Stimulated activated CD4-positive, alpha-beta T cell treated with anti-CD3 and anti-CD28 coated beads, Interleukin-1b, Interleukin-23, amount 100 ng/mL, for 48 hours (primary cell): ENCODE data around the gene CRABP2.

Experiments used
- DNase-seq: peaks from one replicate; pipeline ENCODE4 v3.0.0-alpha.2; 2020

Gene CRABP2

DNA sequence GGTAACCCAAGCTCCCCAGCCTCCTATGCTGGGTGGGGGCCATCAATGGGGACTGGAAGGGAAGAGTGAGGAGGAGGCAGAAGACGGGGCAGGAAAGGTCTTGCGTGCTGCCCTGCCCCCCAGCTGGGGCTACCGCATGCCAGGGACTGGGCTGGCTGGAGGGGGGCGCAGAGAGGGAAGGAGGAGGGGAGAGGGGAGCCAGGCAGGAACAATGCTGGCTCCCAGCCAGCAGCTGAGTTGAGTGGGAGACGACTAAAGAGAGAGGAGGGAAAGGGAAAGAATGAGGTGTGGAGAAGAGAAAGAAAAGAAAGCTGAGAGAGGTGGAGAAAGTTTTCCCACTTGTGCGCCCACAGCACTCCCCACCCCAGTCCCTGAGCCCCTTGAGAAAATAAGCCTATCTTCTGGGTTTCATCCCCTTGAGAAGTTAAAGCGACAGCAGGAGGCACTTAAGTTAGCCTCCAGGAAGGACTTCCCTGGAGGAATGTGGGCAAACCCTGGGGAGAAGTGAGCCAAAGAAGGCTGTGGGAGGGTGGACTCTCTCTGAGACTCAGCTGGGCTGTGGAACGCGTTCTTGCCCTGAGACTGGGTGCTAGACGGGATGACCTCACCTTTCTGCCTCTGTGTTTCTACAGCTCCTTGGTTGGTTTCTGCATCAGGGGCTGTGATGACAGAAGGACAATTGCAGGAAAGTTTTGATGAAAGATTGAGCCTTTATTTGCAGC lies 15.3 kb downstream of the CRABP2 start:
- DNase-seq: no peak

DNA sequence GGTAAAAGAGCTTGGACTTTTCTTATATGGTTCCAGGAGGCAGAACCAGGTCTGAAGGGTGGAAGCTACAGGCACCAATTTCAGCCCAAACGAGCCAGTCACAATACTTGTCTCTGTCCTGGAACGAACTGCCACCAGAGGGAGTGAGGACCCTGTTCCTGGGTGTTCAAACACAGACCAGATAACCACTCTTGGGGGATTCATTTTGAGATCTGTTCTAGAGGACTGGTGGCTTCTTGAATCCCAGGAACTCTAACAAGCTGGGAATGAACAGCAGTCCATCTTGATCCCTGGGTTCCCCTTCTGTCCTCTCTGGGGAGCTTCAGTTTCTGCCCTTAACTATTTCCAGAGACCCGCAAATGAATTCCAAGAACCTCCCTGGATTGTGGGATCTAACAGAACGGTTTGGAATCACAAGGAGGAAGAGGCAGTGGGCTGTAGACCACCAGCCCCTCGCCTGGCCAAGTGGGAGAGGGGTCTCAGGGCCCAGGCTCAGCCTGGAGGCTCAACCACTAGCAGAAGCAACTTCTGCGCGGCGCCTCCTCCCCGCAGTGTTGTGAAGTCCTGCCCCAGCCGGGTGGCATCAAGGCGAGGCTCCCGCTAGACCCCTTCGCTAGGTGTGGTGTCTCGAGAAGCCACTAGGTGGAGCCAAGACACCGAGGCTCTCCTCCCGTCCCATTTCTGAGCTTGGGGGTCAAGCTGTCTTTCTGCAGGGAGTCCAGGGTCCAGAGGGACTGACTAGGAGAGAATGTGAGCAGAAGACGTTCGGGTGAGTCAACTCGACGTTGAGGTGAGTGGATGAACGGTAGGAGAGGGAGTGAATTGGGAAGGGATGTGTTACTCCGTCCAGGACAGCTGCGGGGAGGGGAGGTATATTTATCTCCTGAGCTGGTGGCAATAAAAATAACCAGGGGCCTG lies 16.1 kb downstream of the CRABP2 start:
- peak; percentile 79 for DNase-seq

DNA sequence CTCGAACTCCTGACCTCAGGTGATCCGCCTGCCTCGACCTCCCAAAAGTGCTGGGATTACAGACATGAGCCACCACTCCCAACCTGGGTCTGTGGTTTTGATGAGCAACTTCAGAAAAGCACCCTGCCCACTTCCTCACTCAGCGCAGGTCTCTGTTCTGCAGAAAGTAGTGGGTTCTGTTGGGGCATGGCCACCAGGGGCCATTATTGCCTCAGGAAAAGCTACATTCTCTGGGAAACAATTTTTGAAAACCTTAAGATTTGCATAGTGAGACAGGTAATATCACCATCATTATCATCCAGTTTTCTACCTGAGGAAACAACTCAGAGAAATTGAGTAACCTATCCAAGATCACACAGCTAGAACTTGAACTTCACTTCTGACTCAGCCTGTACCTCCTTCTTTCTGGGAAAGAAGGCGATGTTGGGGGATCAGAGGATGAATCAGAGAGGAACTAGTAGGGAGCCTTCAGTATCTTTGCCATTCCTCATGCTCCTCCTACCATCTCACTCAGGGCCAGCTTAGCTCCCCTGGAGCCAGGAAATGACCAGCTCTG lies 21.1 kb downstream of the CRABP2 start:
- DNase-seq: peak; percentile 51

DNA sequence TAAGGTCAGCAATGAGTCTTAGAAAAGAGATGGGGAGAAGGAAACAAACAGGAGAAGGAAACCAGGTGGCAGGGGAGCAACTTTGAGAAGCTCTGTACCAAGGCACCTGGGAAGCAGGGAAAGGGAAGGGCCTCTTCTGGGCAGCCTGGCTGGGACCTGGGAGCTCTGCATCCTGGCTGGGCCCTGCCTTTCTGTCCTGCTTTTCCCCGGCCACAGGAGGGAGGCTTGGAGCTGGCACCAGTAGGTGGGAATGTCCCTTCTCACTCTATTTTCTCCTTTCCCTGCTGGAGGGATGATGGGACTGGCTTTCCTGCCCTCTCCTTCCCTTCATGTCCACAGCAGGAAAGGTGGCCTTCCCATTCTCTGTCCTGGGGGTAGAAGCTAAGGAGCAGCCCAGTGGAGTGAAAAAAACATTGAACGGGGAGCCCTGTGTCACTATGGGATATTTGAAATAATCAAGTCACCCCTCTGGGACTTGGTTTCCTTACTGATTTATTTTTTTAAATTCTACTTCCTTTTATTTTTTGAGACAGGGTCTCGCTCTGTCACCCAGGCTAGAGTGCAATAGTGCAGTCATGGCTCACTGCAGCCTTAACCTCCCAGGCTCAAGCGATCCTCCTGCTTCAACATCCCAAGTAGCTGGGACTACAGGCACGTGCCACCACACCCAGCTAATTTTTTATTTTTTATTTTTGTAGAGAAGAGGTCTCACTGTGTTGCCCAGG lies 23.1 kb downstream of the CRABP2 start:
- DNase-seq: no peak

DNA sequence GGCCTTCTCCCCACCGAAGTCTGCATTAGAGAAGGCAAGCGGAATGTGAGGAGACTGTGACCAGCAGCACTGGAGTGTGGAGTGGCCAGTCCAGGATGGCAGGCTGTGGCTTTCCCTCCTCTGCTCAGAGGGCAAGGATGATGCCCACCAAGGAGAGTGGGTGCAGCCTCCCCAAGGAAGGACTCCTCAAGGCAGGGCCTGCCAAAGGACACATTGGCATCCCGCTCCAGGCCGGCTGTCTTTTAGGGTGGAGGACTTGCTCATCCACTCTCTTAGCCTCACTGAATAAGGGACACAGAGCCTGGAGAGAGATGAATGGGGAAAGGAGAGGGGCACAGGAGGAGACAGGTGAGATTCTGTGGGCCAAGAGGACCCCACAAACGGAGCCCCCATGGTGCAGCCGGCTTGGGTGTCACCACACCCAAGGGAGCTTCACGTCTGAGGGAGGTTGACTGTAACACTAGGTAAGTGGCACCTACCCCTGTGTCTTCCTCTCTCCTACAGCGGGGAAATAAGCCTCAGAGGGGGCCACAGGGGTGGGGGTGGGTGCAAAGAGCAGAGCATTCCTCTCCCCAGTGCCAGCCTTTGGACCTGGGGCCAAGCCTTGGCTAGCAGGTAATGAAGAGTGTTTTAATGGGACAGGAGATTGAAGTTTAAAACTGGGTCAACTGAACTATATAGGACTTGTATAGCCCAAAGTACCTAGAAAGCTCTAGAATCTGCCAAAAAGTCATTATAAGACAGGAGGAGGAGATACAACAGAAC lies 24.0 kb downstream of the CRABP2 start:
- DNase-seq: no peak

DNA sequence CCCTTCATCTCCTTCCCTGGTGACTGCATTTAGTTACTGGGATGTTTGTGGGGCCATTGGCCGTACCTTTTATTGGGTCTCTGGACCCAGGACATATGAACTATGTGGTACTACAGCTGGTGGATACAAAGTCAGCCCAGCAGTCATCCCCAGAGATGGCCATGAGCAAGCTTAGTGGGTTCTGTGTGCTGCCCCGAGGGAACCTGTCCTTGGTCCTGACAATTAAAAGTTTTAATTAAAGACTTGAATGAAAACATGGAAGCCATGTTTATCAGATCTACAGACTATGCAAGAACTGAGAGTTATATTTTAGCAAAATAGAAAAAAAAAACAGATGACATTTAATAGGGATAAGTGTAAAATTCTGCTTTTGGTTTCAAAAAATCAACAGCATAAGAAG lies 25.3 kb downstream of the CRABP2 start:
- DNase-seq: no peak

DNA sequence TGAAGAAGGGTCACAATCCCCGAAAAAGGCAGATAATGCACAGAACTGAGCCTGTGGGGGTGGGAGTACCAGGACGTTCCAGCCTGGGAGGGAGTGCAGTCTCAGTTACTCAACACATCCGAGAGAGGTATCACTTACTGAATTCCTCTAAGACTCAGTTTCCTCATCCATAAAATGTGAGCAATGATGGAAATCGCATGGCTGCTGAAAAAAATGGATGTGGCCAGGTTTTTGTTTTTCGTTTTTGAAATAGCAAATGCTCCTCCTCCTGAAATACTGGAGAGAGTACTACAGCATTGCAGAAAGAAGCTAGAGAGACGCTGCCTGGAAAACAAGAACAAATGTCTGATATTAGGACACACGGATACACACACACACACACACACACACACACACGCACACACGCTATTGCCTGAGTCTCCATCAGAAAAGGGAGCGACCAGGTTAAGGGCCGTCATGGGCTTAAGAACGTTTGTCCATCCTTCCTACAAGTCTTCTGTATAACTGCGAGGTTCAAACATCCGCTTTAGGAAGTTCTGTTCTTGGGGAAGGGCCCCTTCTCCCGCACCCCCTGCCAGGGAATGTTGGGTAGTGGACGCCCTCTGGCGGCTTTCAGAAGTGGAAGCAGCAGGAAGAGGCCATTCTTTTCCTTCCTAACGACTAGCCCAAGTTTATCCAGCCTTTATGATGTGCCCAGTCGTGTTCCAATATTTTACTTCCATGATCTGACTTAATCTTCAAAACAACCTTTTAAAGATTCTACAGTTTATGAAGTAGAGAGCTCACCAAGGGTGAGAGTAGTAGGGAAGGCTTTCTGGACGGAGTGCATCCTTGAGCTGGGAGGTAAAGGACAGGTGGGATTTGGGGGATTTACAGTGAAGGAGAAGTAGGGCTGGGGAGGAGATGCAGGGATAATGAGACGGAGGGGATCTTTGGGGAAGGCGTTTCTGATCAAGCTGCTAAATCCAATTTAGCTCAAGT lies 27.5 kb downstream of the CRABP2 start:
- DNase-seq: no peak

DNA sequence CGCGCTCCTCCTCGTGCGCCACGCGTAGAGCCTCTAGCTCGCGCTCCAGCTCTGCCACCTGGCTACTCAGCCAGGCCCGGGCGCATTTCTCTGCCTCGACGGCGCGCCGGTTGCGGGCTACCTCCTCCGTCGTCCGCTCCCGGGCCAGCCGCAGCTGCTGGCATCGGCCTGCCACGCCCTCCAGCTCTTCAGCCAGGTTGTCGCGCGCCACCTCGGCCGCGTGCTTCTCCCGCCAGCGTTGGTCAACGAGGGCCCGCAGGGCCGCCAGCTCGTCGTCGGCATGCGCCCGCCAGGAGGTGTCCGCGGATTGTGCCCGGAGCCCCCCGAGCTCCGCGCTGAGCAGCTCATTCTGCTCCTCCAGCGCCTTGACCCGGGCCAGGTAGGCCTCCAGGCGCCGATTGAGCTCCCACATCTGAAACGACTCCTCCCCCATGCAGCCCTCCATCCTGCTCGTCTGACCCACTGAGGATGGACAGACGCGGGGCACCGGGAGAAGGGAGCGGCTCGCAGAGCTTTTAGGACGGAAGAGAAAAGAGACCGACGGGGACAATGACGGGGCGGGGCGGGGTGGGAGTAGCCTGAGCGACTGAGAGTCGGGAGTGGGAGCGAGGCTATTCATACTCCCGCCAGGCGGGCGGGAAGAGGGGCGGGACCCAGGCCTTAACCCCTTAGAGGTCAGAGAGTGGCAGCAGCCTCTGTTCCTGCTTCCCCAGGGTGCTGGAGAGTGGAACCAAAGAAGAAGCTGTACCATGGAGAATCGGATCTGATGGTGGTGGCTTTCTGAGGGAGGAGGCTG lies 28.4 kb downstream of the CRABP2 start, which contains the start of gene NES:
Gene NES, minus strand, starts transcription at position 588 of the 796 bp plus-strand sequence. Its CDS starts 143 bp downstream, at position 445.
- no peak for DNase-seq

DNA sequence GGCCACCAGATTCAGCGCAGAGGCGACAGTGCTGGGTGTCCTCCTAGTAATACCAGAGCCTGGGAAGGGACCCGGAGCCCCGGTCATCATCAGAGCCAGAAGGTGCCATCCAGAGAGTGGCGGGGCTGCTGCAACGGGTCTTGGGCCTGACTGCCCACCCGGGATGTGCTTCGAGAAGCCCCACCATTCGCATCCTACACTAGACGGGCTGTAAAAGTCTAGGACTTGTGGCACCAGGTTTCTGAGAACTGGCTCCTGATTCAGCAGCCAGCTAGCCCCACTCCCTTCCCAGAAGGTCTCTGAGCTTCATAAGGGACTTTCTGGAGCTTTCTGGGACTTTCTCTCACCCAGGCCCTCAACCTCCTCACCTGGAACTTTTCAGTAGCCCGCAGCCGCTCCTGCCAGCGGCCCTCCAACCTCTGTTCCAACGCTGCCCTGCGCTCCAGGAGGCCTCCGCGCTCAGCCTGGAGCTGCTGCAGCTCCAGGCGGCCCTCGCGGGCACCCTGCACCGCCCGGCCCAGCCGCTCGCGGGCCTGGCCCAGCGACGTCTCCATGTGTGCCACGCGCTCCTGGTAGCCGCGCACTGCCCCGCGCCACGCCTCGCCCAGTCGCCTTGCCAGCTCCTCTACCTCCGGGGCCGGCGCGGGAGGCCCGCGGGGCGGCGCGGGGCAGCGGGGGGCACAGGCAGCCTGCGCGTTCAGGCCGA lies 29.1 kb downstream of the CRABP2 start:
- no peak for DNase-seq

DNA sequence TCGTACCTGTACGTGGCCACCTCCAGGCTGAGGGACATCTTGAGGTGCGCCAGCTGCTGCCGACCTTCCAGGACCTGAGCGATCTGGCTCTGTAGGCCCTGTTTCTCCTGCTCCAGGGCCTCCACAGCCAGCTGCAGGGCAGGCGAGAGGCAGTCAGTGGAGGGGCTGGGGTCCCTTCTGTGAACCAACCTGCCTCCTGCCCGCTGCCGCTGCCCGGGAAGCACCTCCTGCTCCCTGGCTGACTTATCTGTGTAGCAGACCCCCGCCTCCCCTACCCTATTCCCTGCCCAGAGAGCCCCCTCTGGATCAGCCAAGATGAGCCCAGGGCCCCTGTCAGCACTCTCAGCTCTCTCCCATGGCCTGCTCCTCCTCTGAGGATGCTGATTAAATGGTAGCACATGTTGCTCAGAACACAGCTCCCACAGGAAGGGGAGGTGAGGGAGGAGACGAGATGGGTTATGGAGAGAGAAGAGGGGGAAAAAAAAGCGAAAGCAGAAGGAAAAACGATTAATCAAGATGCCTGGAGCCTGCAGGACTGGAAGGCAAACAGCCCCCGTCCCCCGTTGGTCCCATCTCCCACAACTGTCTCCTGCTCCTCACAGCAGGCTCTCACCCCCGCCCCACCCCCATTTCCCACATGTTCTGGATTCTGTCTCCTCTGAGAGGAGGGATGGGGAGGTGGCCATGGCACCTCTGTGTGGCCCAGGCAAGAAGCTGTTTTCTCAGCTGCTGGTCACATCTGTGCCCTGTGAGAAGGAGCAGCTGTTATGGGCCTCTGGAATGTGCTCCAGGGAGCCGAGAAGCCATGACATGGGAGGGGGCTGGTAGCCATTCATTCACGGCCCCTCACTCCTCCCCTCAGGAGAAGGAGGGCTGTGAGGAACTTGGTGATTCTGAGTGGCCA lies 29.9 kb downstream of the CRABP2 start:
- no peak for DNase-seq

DNA sequence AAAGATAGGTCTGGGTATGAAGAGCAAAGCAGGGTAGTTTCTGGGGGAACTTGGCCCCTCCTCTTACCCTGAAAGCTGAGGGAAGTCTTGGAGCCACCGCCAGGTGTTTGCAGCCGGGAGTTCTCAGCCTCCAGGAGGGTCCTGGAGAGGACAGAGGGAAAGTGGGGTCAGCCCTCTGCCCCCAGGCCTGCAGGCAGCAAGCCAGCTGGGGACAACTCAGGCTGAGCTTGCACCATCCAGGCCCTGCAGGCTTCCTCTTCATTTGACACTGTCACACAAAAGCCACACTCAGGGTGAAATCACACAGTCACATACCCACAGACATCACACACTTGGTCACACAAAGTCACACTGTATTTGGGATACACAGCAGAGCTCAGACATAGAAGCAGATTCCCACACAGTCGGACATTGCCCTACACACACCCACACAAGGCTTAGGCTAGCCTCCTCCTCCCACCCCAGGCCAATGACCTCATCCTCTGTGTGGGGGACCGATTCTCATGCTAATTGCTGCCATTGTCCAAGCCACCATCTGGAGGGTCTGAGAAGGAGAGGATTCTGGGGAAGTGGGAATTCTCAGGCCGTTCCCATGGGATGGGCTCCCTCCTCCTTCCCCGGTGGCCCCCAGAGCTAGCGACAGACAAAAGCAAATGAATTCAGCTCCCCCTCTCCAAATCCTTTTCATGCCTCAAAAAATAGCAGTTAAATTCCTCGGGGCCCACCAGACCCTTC lies 31.8 kb downstream of the CRABP2 start:
- no peak for DNase-seq

DNA sequence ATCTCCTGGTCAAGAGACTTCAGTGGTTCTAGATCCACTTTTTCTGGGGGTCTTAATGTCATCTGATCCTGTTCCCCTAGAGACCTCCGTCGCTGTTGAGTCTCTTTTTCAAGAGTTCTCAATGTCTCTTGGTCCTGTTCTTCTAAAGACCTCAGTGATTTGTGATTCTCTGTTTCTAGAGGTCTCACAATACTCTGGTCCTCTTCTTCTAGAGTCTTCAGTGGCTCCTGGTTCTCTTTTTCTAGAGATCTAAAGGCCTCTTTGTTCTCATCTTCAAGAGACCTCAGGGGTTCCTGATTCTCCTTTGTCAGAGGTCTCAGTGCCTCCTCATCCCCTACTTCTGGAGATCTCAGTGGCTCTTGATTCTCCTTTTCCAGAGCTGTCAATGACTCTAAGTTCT lies 33.6 kb downstream of the CRABP2 start:
- no peak for DNase-seq

DNA sequence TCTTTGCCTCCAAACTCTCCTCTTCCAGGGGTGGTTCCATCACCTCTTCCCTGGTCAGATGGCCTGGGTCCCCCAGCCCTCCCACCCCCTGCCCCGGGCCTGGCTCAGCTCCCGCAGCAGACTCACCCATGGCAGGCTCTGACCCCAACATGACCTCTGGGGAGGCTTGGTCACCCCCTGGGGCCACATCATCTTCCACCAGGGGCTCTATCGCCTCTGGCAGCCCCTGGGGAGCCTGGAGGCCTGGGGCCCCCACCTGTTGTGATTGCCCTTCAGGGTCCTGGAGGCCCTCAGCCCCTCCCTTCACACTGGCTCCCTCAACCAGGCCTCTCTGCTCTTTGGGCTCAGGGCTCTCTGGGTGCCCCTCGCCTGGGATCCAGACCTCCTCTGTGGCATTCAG lies 34.6 kb downstream of the CRABP2 start:
- no peak for DNase-seq

DNA sequence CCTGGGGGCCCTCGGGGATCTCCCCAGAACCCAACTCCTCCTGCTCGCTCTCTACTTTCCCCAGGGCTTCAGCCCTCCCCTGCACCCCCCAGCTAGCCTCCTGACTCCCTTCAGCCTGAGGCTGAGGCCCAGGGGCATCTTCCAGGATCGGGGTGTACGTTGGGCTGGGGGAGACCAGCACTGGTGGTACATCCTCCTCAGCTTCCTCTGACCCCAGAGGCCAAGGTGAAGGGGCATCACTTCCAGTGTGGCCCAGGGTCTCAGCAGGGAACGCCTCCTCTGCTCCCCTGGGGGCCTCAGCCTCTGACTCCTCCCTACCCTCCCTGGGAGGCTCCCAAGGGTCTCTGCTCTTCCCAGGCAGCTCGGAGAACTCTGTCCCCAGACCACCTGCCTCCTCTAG lies 35.0 kb downstream of the CRABP2 start:
- DNase-seq: no peak

DNA sequence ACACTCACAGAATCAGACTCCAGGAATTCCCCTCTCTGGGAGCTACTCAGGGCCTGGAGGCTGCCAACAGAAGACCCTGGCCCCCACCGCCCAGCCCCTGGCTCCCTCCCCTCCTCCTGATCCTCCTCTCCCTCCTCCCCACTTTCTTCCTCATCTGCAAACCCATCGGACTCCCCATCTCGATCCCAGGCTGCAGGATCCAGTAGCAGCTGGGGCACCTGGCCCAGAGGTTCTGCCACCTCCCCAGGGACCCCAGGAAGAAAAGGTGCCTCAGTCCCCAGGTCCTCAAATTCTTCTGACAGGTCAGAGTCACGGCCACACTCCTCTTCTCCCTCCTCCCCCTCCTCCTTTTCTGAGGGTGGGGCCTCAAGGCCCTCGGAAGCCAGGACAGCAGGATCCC lies 35.6 kb downstream of the CRABP2 start:
- DNase-seq: no peak

DNA sequence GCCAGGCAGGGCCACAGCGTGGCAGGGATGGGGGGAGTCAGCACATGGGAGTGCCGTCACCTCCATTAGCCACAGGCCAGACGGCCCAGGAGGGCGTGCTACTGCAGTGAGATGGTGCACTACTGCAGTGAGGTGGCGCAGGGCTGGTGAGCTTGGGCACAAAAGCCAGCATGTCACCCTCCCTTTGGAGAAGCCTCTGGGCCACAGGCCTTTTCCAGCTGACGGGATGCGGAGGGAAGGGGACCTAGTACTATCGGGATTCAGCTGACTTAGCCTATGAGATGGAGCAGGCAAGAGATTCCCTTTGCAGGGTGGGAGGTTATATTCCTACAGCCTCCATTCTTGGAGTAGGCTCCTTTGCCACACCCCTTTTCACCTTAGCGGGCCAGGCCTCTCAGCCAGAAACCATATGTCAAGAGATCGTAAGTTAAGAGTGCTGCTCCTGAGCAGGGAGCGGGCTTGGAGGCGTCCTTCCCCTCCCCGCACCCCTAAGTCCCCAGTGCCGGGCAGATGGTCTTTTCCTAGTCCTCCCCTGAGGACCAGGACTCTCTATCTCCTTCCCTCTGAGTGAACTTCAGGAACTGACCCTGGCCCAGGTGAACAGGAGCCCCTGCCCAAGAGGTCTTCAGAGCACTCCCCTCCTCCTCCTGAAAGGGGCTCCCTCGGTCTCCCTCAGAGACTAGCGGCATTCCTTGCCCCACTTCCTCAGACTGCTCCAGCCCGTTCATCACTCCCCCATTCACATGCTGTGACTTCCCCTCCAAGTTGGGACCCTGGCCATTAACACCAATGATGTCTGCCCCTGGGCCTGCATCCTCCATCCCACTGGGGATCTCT lies 36.4 kb downstream of the CRABP2 start:
- no peak for DNase-seq
